Urothelium cell line (cell line): ENCODE results near the gene WWP2.
A peak's percentile ranks its signal among the peaks of the same experiment; 100 is the strongest.
"Not testable (repeated sequence)": the region's sequence is repeated elsewhere in the genome, so short reads cannot be mapped to it uniquely, and the experiment has no call there.

Experiments used
- DNase-seq: peaks from one replicate; pipeline ENCODE4 v3.0.0; 2011; ENCODE audit warnings: low spot score, mixed read lengths
- FAIRE-seq: peaks from 2 replicates; lab custom pipeline; 2011; peaks lifted over from hg19 to GRCh38; lab: Jason Lieb, UNC

The WWP2 gene

GRCh38 chr16:69761983-69762813 lies at the start of gene WWP2:
TSS of gene WWP2 (plus strand) at chr16:69762332. CDS start at chr16:69787011, 24,679 bp downstream.
- DNase-seq (peak; percentile 93), FAIRE-seq (peak; percentile 17)

GRCh38 chr16:69712914-69713581 lies 49.1 kb upstream of the WWP2 start:
- DNase-seq (no peak), FAIRE-seq (no peak)

- no peak for FAIRE-seq
- no peak for DNase-seq
These were observed 45.1 kb upstream of the WWP2 start for GRCh38 chr16:69717066-69717465.

GRCh38 chr16:69718111-69718764 lies 43.9 kb upstream of the WWP2 start:
- DNase-seq (no peak), FAIRE-seq (no peak)

- DNase-seq (no peak), FAIRE-seq (no peak)
These were observed 41.2 kb upstream of the WWP2 start for GRCh38 chr16:69720822-69721430.

GRCh38 chr16:69721441-69721957 lies 40.6 kb upstream of the WWP2 start:
- DNase-seq (no peak), FAIRE-seq (no peak)

GRCh38 chr16:69724414-69724873 lies 37.7 kb upstream of the WWP2 start:
- FAIRE-seq, result no peak
- no peak for DNase-seq

GRCh38 chr16:69724981-69725479 lies 37.1 kb upstream of the WWP2 start:
- FAIRE-seq (no peak), DNase-seq (no peak)

- FAIRE-seq (no peak), DNase-seq (no peak)
These were observed 36.4 kb upstream of the WWP2 start for GRCh38 chr16:69725480-69726312.

GRCh38 chr16:69726313-69727060 lies 35.6 kb upstream of the WWP2 start, which contains the start of gene NQO1:
TSS of gene NQO1 (minus strand) at chr16:69726560. CDS start at chr16:69726439, 121 bp downstream.
- peak; percentile 96 for DNase-seq
- FAIRE-seq, result no peak

- FAIRE-seq (no peak), DNase-seq (no peak)
These were observed 34.2 kb upstream of the WWP2 start for GRCh38 chr16:69727916-69728270.

- FAIRE-seq, DNase-seq: not testable (repeated sequence)
These were observed 33.1 kb upstream of the WWP2 start for GRCh38 chr16:69729030-69729429.

- not testable (repeated sequence) for DNase-seq, FAIRE-seq
These were observed 30.9 kb upstream of the WWP2 start for GRCh38 chr16:69731280-69731679.

- no peak for FAIRE-seq
- no peak for DNase-seq
These were observed 30.0 kb upstream of the WWP2 start for GRCh38 chr16:69732101-69732500.

GRCh38 chr16:69741519-69741918 lies 20.6 kb upstream of the WWP2 start:
- FAIRE-seq, result no peak
- DNase-seq, result no peak

- DNase-seq, result no peak
- peak; percentile 62 for FAIRE-seq
These were observed 19.9 kb upstream of the WWP2 start for GRCh38 chr16:69741951-69742904.

- DNase-seq (no peak), FAIRE-seq (no peak)
These were observed 17.5 kb upstream of the WWP2 start for GRCh38 chr16:69744363-69745231.
